Measurements from ENCODE around the gene UBE2E1.

UBE2E1 gene

GRCh38 chr3:23921052-23921511 lies 115.3 kb downstream of the UBE2E1 start:
- no peak for DNase-seq

- no peak for DNase-seq
These were observed 118.0 kb downstream of the UBE2E1 start for GRCh38 chr3:23923786-23924185.

GRCh38 chr3:23926246-23926645 lies 120.5 kb downstream of the UBE2E1 start:
- no peak for DNase-seq

- no peak for DNase-seq
These were observed 121.0 kb downstream of the UBE2E1 start for GRCh38 chr3:23926736-23927135.

- no peak for DNase-seq
These were observed 122.8 kb downstream of the UBE2E1 start for GRCh38 chr3:23928524-23928923.

GRCh38 chr3:23931597-23931996 lies 125.8 kb downstream of the UBE2E1 start:
- no peak for DNase-seq

- no peak for DNase-seq
These were observed 126.8 kb downstream of the UBE2E1 start for GRCh38 chr3:23932571-23932970.

- DNase-seq, result no peak
These were observed 128.5 kb downstream of the UBE2E1 start for GRCh38 chr3:23934253-23934652.

- no peak for DNase-seq
These were observed 131.5 kb downstream of the UBE2E1 start for GRCh38 chr3:23937296-23937695.

GRCh38 chr3:23938688-23939087 lies 132.9 kb downstream of the UBE2E1 start:
- DNase-seq, result no peak

- no peak for DNase-seq
These were observed 135.0 kb downstream of the UBE2E1 start for GRCh38 chr3:23940775-23941174.
